ENCODE measurements around the gene TNP1. TPM values are rescaled to one million over a fixed set of nuclear protein-coding genes. Genes with fewer than 3 reads are reported as not detected.

Gene TNP1
- polyA plus RNA-seq, 1 donor from 2014 or later: not detected

- H3K79me2 ChIP-seq (replicated peaks; ENCODE audit: insufficient read depth, low read length): no peaks in the 10 kb centered on the region
- TF ChIP-seq SMC3 (conservative IDR thresholded peaks at IDR 0.05; ENCODE audit: poor library complexity) (no peak), EP300 (conservative IDR thresholded peaks at IDR 0.05; ENCODE audit: poor library complexity, severe bottlenecking) (no peak), CTCF (IDR thresholded peaks at IDR 0.05; ENCODE audit: poor library complexity, severe bottlenecking) (no peak), POLR2AphosphoS5 (IDR thresholded peaks at IDR 0.05) (no peak), REST (IDR thresholded peaks at IDR 0.05; ENCODE audit: borderline replicate concordance) (no peak), TAF1 (IDR thresholded peaks at IDR 0.05; ENCODE audit: low read depth) (no peak), MXI1 (conservative IDR thresholded peaks at IDR 0.05; ENCODE audit: poor library complexity, severe bottlenecking) (no peak), RAD21 (conservative IDR thresholded peaks at IDR 0.05) (no peak), EZH2 (IDR thresholded peaks at IDR 0.05; ENCODE audit: borderline replicate concordance, insufficient read depth, low read length, poor library complexity, severe bottlenecking) (no peak)
These were observed 12.2 kb upstream of the TNP1 start for GRCh38 chr2:216872040-216872439.

GRCh38 chr2:216871333-216871934, 11.6 kb upstream of the TNP1 start:
- Histone ChIP-seq H3K9ac (ENCODE audit: low read length) (no peak overlapping the region), H3K9me3 (ENCODE audit: low read length) (no peaks in the 10 kb centered on the region), H4K20me1 (ENCODE audit: insufficient read depth) (no peaks in the 10 kb centered on the region)

More at GRCh38 chr2:216872040-216872439, 12.2 kb upstream of the TNP1 start:
- no peak overlapping the region for H3K4me2 ChIP-seq (ENCODE audit: low read length)
- no peaks in the 10 kb centered on the region for H3K36me3 ChIP-seq (ENCODE audit: insufficient read depth, low read length)
- no peak overlapping the region for H3K9ac ChIP-seq (ENCODE audit: low read length)
- H2AFZ ChIP-seq (ENCODE audit: low read depth, low read length): no peak overlapping the region
- H3K9me3 ChIP-seq (ENCODE audit: low read length): no peaks in the 10 kb centered on the region
- no peak overlapping the region for H3K27ac ChIP-seq (ENCODE audit: low read length)
- H3K4me3 ChIP-seq (ENCODE audit: low read length): no peak overlapping the region
- no peaks in the 10 kb centered on the region for H3F3A ChIP-seq (ENCODE audit: insufficient read depth, low read length, poor library complexity, severe bottlenecking)
- no peaks in the 10 kb centered on the region for H4K20me1 ChIP-seq (ENCODE audit: insufficient read depth)
- no peaks in the 10 kb centered on the region for H3K9me2 ChIP-seq (ENCODE audit: insufficient read depth, low read length)
- H3K27me3 ChIP-seq (ENCODE audit: insufficient read depth, low read depth, low read length): no peaks in the 10 kb centered on the region

More at GRCh38 chr2:216871333-216871934, 11.6 kb upstream of the TNP1 start:
- Histone ChIP-seq H3K9me2 (ENCODE audit: insufficient read depth, low read length) (no peaks in the 10 kb centered on the region), H3K27ac (ENCODE audit: low read length) (no peak overlapping the region), H3K36me3 (ENCODE audit: insufficient read depth, low read length) (no peaks in the 10 kb centered on the region), H3K4me2 (ENCODE audit: low read length) (no peak overlapping the region), H2AFZ (ENCODE audit: low read depth, low read length) (no peak overlapping the region), H3K79me2 (replicated peaks; ENCODE audit: insufficient read depth, low read length) (no peaks in the 10 kb centered on the region), H3K4me3 (ENCODE audit: low read length) (no peak overlapping the region), H3K27me3 (ENCODE audit: insufficient read depth, low read depth, low read length) (no peaks in the 10 kb centered on the region), H3F3A (ENCODE audit: insufficient read depth, low read length, poor library complexity, severe bottlenecking) (no peaks in the 10 kb centered on the region)
- TF ChIP-seq RAD21 (conservative IDR thresholded peaks at IDR 0.05): no peak
- no peak for TF ChIP-seq EZH2 (IDR thresholded peaks at IDR 0.05; ENCODE audit: borderline replicate concordance, insufficient read depth, low read length, poor library complexity, severe bottlenecking)
- no peak for TF ChIP-seq SMC3 (conservative IDR thresholded peaks at IDR 0.05; ENCODE audit: poor library complexity)
- TF ChIP-seq REST (IDR thresholded peaks at IDR 0.05; ENCODE audit: borderline replicate concordance): no peak
- TF ChIP-seq EP300 (conservative IDR thresholded peaks at IDR 0.05; ENCODE audit: poor library complexity, severe bottlenecking): no peak

Data from neural cell (in vitro differentiated cells).